Inflammatory macrophage treated with lipopolysaccharide for 4 hours (primary cell): ENCODE results near the gene RGS19.

Source experiments
- DNase-seq: peaks from one replicate; pipeline ENCODE4 v3.0.0-alpha.2; 2020

The RGS19 gene

GRCh38 chr20:64107736-64108457, 28.6 kb upstream of the RGS19 start:
- peak; percentile 61 for DNase-seq

- no peak for DNase-seq
These were observed 27.8 kb upstream of the RGS19 start, which contains the start of gene NPBWR2 for GRCh38 chr20:64106981-64107735. NPBWR2 (minus strand) TSS chr20:64107565; CDS start chr20:64106831, 734 bp downstream.

GRCh38 chr20:64106435-64106961, 27.2 kb upstream of the RGS19 start:
- DNase-seq: no peak

- DNase-seq: no peak
These were observed 26.6 kb upstream of the RGS19 start for GRCh38 chr20:64105846-64106434.

GRCh38 chr20:64104667-64105451, 25.5 kb upstream of the RGS19 start:
- DNase-seq: no peak

- DNase-seq: no peak
These were observed 24.8 kb upstream of the RGS19 start for GRCh38 chr20:64103871-64104666.

GRCh38 chr20:64102647-64103354, 23.5 kb upstream of the RGS19 start:
- DNase-seq: no peak

GRCh38 chr20:64101731-64102621, 22.7 kb upstream of the RGS19 start:
- DNase-seq: peak; percentile 34

- DNase-seq: no peak
These were observed 21.8 kb upstream of the RGS19 start for GRCh38 chr20:64100946-64101688.

- no peak for DNase-seq
These were observed 21.2 kb upstream of the RGS19 start for GRCh38 chr20:64100566-64100888.

GRCh38 chr20:64099880-64100565, 20.7 kb upstream of the RGS19 start:
- DNase-seq: no peak

GRCh38 chr20:64099086-64099786, 19.9 kb upstream of the RGS19 start:
- no peak for DNase-seq

GRCh38 chr20:64098471-64099013, 19.2 kb upstream of the RGS19 start:
- no peak for DNase-seq

- DNase-seq: no peak
These were observed 17.2 kb upstream of the RGS19 start for GRCh38 chr20:64096535-64096934.

- no peak for DNase-seq
These were observed 16.6 kb upstream of the RGS19 start for GRCh38 chr20:64095927-64096326.

- DNase-seq: no peak
These were observed 16.1 kb upstream of the RGS19 start for GRCh38 chr20:64095455-64095854.

- no peak for DNase-seq
These were observed 13.7 kb upstream of the RGS19 start for GRCh38 chr20:64093013-64093503.
